Tibial nerve (tissue), 4 donors: ENCODE data around the gene RFNG. TPM values are rescaled to one million over a fixed set of nuclear protein-coding genes. Genes with fewer than 3 reads are reported as not detected.

Experiments
- DNase-seq, 2 donors: peaks; one replicate each; pipeline ENCODE4 v3.0.0-alpha.2; 2019; ENCODE audit warnings: low spot score in 2 of 2
- H3K27ac ChIP-seq, 4 donors: fragments of 200-600 bp; sonication (generic) in 3 of 4; one replicate each; pipeline ENCODE4 v1.5.1; 2017 to 2019; ENCODE audit warnings: mild to moderate bottlenecking in 1 of 4
- H3K27me3 ChIP-seq, 2 donors: fragments of 200-600 bp; sonication (generic) in 1 of 2; one replicate each; pipeline versions ENCODE4 v1.5.1 to v1.6.0; 2017 to 2019
- H3K36me3 ChIP-seq, 3 donors: fragments of 200-600 bp; sonication (generic); one replicate each; pipeline ENCODE4 v1.5.1; 2018 to 2019
- H3K4me1 ChIP-seq, 4 donors: fragments of 200-600 bp; sonication (generic) in 3 of 4; one replicate each; pipeline ENCODE4 v1.5.1; 2017 to 2019
- H3K4me3 ChIP-seq, 4 donors: fragments of 200-600 bp; sonication (generic) in 3 of 4; one replicate each; pipeline ENCODE4 v1.5.1; 2017 to 2019; ENCODE audit warnings: mild to moderate bottlenecking in 1 of 4, moderate library complexity in 1 of 4
- H3K9me3 ChIP-seq, 4 donors: fragments of 200-600 bp; sonication (generic) in 3 of 4; one replicate each; pipeline ENCODE4 v1.5.1; 2017 to 2019
- CTCF ChIP-seq, 5 experiments: fragments of 200-600 bp in 3 of 5; fragments of 450-650 bp in 2 of 5; sonication (generic) in 3 of 5; IDR thresholded peaks; one replicate each; pipeline ENCODE4 v1.5.1; 2016 to 2019; ENCODE audit warnings: antibody characterized with exemption in 5 of 5, mild to moderate bottlenecking in 3 of 5, moderate library complexity in 2 of 5
- EP300 ChIP-seq, 2 donors: sonication (generic); formaldehyde crosslinking; IDR thresholded peaks; one replicate each; pipeline ENCODE4 v1.6.1; 2017; ENCODE audit warnings: antibody characterized with exemption in 2 of 2, mild to moderate bottlenecking in 1 of 2
- POLR2A ChIP-seq, 2 donors: fragments of 450-650 bp; IDR thresholded peaks; one replicate each; pipeline ENCODE4 v1.6.1; 2017; ENCODE audit warnings: antibody characterized with exemption in 2 of 2, mild to moderate bottlenecking in 2 of 2, moderate library complexity in 2 of 2
- WGBS, 2 donors: methylation state at CpG; one replicate each; pipeline ENCODE4 v1.1.5; 2018; 5-methylcytosine and 5-hydroxymethylcytosine counted together
- total RNA-seq, 4 donors: library from RNA; depleted of rRNA; stranded (reverse); fragments of >200 nt; gene quantifications; one replicate each; pipeline ENCODE4 v1.1.0, GENCODE V29; 2016

RFNG gene
- total RNA-seq, 4 donors from 2014 or later, result 43.5 to 70.2 (median 64.4) TPM

- no peak for DNase-seq
Observed at GRCh38 chr17:82087961-82088837, 36.6 kb upstream of the RFNG start.

GRCh38 chr17:82086941-82087906 lies 35.6 kb upstream of the RFNG start:
- H3K27ac ChIP-seq, result no peak overlapping the region
- H3K4me1 ChIP-seq, result no peaks in the 10 kb centered on the region
- H3K27me3 ChIP-seq, result no peaks in the 10 kb centered on the region
- no peak for DNase-seq
- peaks cover 21 to 100% (median 58%) of the 10 kb centered on the region in 3 donors for H3K36me3 ChIP-seq
- WGBS, 2 donors, result 85 to 88% methylated on average over 20 to 38 of the region's 39 CpGs
- TF ChIP-seq POLR2A (IDR thresholded peaks at IDR 0.05), result no peak
- TF ChIP-seq CTCF (IDR thresholded peaks at IDR 0.05), result no peak
- TF ChIP-seq EP300 (IDR thresholded peaks at IDR 0.05), result no peak
- H3K4me3 ChIP-seq, result no peak overlapping the region
- H3K9me3 ChIP-seq, result no peaks in the 10 kb centered on the region

More at GRCh38 chr17:82087961-82088837, 36.6 kb upstream of the RFNG start:
- no peak overlapping the region for H3K4me3 ChIP-seq
- no peaks in the 10 kb centered on the region for H3K9me3 ChIP-seq
- no peak for TF ChIP-seq CTCF (IDR thresholded peaks at IDR 0.05)
- TF ChIP-seq POLR2A (IDR thresholded peaks at IDR 0.05), result no peak
- H3K27ac ChIP-seq, result no peak overlapping the region
- 93 to 94% methylated on average over 34 to 44 of the region's 48 CpGs for WGBS, 2 donors
- H3K27me3 ChIP-seq, result no peaks in the 10 kb centered on the region
- peaks cover 21 to 100% (median 62%) of the 10 kb centered on the region in 3 donors for H3K36me3 ChIP-seq
- H3K4me1 ChIP-seq, result no peaks in the 10 kb centered on the region

GRCh38 chr17:82085931-82086764 lies 34.5 kb upstream of the RFNG start:
- H3K4me3 ChIP-seq, result no peak overlapping the region
- WGBS, 2 donors, result 81 to 89% methylated on average over 18 to 24 of the region's 25 CpGs
- no peaks in the 10 kb centered on the region for H3K9me3 ChIP-seq
- no peaks in the 10 kb centered on the region for H3K27me3 ChIP-seq
- H3K36me3 ChIP-seq, result peaks cover 12 to 100% (median 62%) of the 10 kb centered on the region in 3 donors
- DNase-seq, result no peak
- TF ChIP-seq EP300 (IDR thresholded peaks at IDR 0.05), result no peak
- TF ChIP-seq POLR2A (IDR thresholded peaks at IDR 0.05), result no peak
- no peak for TF ChIP-seq CTCF (IDR thresholded peaks at IDR 0.05)
- no peak overlapping the region for H3K27ac ChIP-seq
- no peaks in the 10 kb centered on the region for H3K4me1 ChIP-seq

- H3K9me3 ChIP-seq, result no peaks in the 10 kb centered on the region
- no peaks in the 10 kb centered on the region for H3K27me3 ChIP-seq
- TF ChIP-seq CTCF (IDR thresholded peaks at IDR 0.05) (no peak), POLR2A (IDR thresholded peaks at IDR 0.05) (no peak)
- WGBS, 2 donors, result 84 to 86% methylated on average over 39 to 47 of the region's 49 CpGs
- H3K36me3 ChIP-seq, result peaks cover 7 to 100% (median 56%) of the 10 kb centered on the region in 3 donors
- H3K27ac ChIP-seq, result no peak overlapping the region
- DNase-seq, result no peak
- no peak overlapping the region for H3K4me3 ChIP-seq
- H3K4me1 ChIP-seq, result no peaks in the 10 kb centered on the region
Observed at GRCh38 chr17:82085031-82085861, 33.6 kb upstream of the RFNG start.
